ENCODE data around the gene DKK3. TPM values are rescaled to one million over a fixed set of nuclear protein-coding genes. Genes with fewer than 3 reads are reported as not detected.

DKK3 gene
- polyA plus RNA-seq, 12 donors: 63.9 to 162 (median 84.0) TPM; not detected in 1

DNA sequence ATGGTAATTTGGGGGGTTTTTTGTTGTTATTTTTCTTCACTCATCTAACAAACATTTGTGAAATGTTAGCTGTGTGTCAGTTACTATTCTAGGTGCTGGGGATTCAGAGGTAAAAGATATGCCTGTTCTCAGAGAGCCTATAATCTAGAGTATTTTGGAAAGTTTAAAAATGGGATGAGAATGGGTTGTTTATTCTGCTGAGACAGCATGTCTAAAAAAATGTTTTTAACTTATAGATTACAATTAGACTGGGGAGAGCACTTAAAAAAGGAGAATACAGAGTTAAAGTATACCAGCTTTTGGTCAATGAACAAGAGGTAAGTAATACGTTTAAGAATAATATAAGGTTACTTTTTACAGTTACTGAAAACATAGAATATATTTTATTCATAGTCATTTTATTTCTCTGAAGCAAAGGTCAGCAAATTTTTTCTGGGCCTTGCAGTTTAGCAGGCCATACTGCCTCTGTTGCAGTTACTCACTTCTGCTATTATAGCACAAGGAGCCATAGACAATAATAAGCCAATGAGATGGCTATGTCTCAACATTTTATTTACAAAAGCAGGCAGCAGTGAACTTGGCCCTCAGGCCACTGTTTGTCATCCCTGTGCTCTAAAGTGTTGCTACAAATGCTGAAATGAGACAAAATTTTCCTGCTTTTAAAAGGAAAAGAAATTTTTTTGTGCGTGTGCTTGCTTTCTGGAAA is 60.0 kb downstream of the DKK3 start:
- no peak for DNase-seq

- no peak for DNase-seq
Measured at GRCh38 chr11:11947825-11948224, 60.6 kb downstream of the DKK3 start.

DNA sequence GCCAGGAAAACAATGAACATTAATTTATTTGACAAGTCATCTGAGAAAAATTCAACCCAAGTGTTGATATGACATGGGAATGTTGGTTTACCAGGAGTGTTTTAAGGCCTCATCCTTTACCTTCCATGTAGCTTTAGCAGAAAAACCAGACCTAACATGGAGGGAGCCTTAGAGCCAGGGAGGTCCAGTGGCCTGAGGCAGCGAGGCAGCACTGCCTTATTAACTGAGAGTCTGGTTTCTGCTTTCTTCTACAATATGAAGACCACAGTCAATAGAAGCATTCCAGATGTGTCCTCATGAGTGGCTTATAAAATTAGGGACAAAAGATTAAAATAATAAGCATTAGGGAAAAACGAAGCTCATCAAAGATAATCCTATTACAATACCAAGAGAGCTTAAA is 61.5 kb downstream of the DKK3 start:
- DNase-seq: no peak

- DNase-seq: no peak
Measured at GRCh38 chr11:11946180-11946579, 62.2 kb downstream of the DKK3 start.

- DNase-seq: no peak
Measured at GRCh38 chr11:11944444-11944843, 64.0 kb downstream of the DKK3 start.

DNA sequence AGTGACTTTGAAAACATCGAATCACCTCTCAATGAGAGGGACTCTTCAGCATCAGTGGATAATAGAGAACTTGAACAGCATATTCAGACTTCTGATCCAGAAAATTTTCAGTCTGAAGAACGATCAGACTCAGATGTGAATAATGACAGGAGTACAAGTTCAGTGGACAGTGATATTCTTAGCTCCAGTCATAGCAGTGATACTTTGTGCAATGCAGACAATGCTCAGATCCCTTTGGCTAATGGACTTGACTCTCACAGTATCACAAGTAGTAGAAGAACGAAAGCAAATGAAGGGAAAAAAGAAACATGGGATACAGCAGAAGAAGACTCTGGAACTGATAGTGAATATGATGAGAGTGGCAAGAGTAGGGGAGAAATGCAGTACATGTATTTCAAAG is 65.8 kb downstream of the DKK3 start:
- DNase-seq: no peak

- no peak for DNase-seq
Measured at GRCh38 chr11:11940551-11940950, 67.9 kb downstream of the DKK3 start.

GRCh38 chr11:11937957-11938356 is 70.5 kb downstream of the DKK3 start:
- DNase-seq: no peak

GRCh38 chr11:11937433-11937832 is 71.0 kb downstream of the DKK3 start:
- DNase-seq: no peak

DNA sequence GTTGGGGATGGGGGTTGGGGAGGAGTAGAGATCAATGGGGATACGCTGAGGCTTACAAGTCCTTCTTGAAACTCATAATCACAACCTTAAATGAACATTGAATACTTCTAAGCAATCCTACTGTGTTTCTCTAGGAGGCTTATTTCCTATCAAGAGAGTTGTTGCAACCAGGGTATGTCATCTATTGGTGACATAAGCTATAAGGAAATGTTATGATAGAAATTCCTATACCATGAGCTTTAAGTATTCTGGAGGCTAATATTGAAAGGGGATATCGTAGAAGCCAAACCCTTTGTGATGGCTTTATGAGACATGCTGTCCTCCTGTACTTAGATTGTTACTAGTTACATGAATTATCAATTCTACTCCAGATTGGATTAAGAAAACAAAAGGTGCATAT is 72.9 kb downstream of the DKK3 start:
- no peak for DNase-seq

- DNase-seq: peak; percentile 44
Measured at GRCh38 chr11:11931461-11932055, 76.9 kb downstream of the DKK3 start.

DNA sequence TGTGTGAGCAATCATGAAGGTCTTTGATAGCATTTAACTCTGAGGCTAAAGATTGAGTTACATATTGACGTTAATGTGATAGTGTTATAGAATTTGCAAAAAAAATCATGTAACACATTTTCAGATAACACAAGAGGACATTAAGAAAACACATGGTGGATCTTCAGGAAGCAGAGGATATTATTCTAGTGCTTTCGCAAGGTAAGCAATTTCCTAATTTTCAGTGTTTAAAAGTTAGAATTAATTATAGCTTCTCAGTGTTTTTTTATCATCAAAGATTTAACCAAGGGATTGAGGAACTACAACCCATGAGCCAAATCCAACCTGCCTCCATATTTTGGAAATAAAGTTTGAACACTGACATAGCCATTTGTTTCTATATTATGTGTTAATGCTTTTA is 78.5 kb downstream of the DKK3 start:
- no peak for DNase-seq

DNA sequence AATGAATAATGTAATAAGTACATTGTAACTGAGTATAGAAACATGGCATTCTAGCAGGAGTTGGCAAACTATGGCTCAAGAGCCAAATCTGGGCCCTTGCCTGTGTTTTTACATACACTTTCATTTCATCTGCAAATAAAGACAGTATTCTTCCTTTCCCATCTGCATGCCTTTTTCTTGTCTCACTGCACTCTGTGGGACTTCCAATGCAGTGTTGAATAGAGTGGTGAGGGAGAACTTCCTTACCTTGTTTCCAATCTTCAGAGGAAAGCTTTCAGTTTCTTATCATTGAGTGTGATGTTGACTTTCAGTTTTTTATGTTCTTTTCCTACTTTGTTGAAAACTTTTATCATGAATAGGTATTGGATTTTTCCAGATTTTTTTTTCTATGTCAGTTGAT is 84.6 kb downstream of the DKK3 start:
- DNase-seq: no peak

DNA sequence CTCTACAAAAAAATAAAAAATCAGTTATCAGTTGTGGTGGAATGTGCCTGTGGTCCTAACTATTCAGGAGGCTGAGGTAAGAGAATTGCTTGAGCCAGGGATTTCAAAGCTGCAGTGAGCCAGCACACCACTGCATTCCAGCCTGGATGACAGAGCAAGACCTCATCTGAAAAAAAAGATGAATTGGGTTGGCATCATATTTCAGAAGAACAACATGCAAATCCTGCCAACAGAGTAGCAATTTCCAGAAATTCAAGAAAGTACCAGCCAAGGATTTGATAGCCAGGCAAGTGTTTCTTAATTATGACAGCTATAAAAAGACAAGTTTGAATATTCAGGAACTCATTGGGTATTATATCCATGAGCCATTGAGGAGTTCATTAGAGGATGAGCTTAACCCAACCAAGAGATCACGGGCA is 91.4 kb downstream of the DKK3 start:
- no peak for DNase-seq

DNA sequence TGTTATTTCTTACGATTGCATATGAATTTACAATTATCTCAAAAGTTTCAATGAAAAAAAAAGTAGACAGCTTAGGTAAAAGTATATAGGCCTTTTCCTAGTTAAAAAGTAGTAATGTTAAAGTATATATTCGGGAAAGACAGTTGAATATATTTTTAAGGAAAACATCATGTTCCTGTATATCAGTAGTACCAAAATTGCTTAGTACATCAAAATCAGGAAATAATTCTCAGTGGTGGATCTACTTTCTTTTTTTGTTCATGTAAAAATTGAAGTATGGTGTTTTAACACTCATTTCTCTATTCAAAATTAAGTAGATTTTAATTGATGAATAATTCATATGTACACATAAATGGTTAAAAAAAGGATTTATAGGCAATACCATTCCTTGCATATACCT is 92.8 kb downstream of the DKK3 start:
- DNase-seq: no peak

DNA sequence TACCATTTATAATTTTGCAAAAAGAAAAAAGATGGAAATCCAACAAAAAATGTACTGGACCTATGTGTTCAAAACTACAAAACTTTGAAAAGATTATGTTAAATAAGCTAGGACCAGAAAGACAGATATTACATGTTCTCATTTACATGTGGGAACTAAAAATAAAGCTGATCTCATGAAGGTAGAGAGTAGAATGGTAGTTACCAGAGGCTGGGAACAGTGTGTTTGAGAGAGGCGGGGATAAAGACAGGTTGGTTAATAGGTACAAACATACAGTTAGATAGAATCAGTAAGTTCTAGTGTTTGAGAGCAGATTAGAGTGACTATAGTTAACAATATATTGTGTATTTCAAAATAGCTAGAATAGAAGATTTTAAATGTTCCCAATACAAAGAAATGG is 95.0 kb downstream of the DKK3 start:
- DNase-seq: no peak

Other genes with a start within 250 kb of the DKK3 start
- 10 to 100 TPM in 11 of 12 donors, not detected in 1; 60.4 to 85.4 (median 71.5) TPM for gene USP47, start 166.7 kb downstream of the DKK3 start, polyA plus RNA-seq (ENCODE audit: insufficient read length in 12 of 12)
- gene MICAL2, start 102.0 kb upstream of the DKK3 start, polyA plus RNA-seq (ENCODE audit: insufficient read length in 12 of 12): 10 to 100 TPM in 11 of 12 donors, not detected in 1; 14.1 to 91.3 (median 20.6) TPM

All from muscle of arm (tissue), 12 donors.